ENCODE measurements around the gene ABCA1. TPM values are rescaled to one million over a fixed set of nuclear protein-coding genes. Genes with fewer than 3 reads are reported as not detected.
A peak's percentile ranks its signal among the peaks of the same experiment; 100 is the strongest.

ABCA1 gene
- polyA plus RNA-seq, 3 donors, result 2.0 to 5.1 (median 2.7) TPM

- WGBS (ENCODE audit: insufficient coverage), result 100% methylated on average over 1 of the region's 3 CpGs
- TF ChIP-seq, protein P1, sequence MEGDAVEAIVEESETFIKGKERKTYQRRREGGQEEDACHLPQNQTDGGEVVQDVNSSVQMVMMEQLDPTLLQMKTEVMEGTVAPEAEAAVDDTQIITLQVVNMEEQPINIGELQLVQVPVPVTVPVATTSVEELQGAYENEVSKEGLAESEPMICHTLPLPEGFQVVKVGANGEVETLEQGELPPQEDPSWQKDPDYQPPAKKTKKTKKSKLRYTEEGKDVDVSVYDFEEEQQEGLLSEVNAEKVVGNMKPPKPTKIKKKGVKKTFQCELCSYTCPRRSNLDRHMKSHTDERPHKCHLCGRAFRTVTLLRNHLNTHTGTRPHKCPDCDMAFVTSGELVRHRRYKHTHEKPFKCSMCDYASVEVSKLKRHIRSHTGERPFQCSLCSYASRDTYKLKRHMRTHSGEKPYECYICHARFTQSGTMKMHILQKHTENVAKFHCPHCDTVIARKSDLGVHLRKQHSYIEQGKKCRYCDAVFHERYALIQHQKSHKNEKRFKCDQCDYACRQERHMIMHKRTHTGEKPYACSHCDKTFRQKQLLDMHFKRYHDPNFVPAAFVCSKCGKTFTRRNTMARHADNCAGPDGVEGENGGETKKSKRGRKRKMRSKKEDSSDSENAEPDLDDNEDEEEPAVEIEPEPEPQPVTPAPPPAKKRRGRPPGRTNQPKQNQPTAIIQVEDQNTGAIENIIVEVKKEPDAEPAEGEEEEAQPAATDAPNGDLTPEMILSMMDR (IDR thresholded peaks at IDR 0.05), result no peak
- no peak overlapping the region for H3K4me3 ChIP-seq (replicated peaks in 1 of 3; ENCODE audit: low read depth in 2 of 3, low read length in 3 of 3)
- no peak overlapping the region for H3K27ac ChIP-seq (ENCODE audit: low read depth in 1 of 2, low read length in 2 of 2)
- no peaks in the 10 kb centered on the region for H3K9me3 ChIP-seq (replicated peaks in 1 of 2; ENCODE audit: control insufficient read depth in 1 of 2, insufficient read depth in 1 of 2, low read length in 2 of 2)
- peaks cover 22 to 27% of the 10 kb centered on the region in 2 donors for H3K4me1 ChIP-seq (ENCODE audit: control insufficient read depth in 1 of 2, insufficient read depth in 2 of 2, low read length in 2 of 2)
- Mint-ChIP-seq H3K4me1 (peaks cover 25% of the 10 kb centered on the region), H3K27me3 (ENCODE audit: low read depth in 3 of 3) (peaks cover 0 to 4% (median 2%) of the 10 kb centered on the region in 3 donors), H3K27ac (no peak overlapping the region), H3K36me3 (no peaks in the 10 kb centered on the region), H3K9me3 (no peaks in the 10 kb centered on the region), H3K4me3 (no peak overlapping the region)
- H3K36me3 ChIP-seq (replicated peaks in 1 of 2; ENCODE audit: control insufficient read depth in 1 of 2, insufficient read depth in 2 of 2, low read length in 2 of 2), result no peaks in the 10 kb centered on the region
- DNase-seq, result no peak
- H3K4me2 ChIP-seq (replicated peaks; ENCODE audit: extremely low read depth, low read length, poor library complexity, severe bottlenecking), result no peak overlapping the region
- H3K9ac ChIP-seq (ENCODE audit: insufficient read depth, low read length, poor library complexity, severe bottlenecking), result no peak overlapping the region
- no peaks in the 10 kb centered on the region for H3K79me2 ChIP-seq (ENCODE audit: insufficient read depth, low read length)
- no peaks in the 10 kb centered on the region for H4K20me1 ChIP-seq (ENCODE audit: insufficient read depth, low read length)
- no peak overlapping the region for H2AFZ ChIP-seq (ENCODE audit: insufficient read depth, low read depth, low read length, poor library complexity, severe bottlenecking)
- no peaks in the 10 kb centered on the region for H3K27me3 ChIP-seq (ENCODE audit: control insufficient read depth in 2 of 2, insufficient read depth in 2 of 2, low read length in 2 of 2)
- intact Hi-C loops (cut with micrococcal nuclease), result no loop called here
Measured at GRCh38 chr9:104971511-104971910, 43.6 kb upstream of the ABCA1 start.

DNA sequence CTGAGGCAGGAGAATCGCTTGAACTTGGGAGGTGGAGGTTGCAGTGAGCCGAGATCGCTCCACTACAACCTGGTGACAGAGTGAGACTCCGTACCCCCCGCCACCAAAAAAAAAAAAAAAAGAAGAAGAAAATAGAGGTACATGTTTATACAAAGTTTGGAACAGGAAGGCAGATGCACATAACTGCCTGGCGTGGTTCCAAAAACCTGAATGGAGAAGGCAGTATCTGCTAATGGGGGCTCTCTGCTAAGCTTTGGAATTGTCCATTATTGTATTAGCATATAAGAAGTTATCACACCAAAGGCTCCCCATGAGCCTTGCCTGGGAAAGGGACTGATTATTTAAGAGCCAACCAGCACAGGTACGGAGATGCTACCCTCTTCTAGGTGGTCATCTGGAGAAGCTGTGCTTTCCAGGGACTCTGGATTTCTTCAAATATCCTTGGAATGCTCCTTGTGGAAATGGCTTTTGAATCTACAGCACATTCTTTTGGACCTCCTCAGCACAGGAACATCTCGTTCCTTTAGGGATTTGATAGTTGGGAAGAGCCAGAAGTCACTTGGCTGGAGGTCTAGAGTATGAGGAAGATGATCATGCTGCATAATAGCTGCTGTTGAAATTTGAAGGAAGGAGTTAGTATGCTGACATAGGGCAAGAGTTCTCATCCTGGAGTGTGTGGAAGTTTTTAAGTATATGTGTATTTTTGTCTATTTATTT, 42.5 kb upstream of the ABCA1 start:
- Mint-ChIP-seq H3K4me1 (peaks cover 18% of the 10 kb centered on the region), H3K9me3 (no peaks in the 10 kb centered on the region), H3K4me3 (no peak overlapping the region), H3K27me3 (ENCODE audit: low read depth in 3 of 3) (peaks cover 0 to 2% (median 2%) of the 10 kb centered on the region in 3 donors), H3K27ac (peak overlapping the region in 1 of 7 donors; percentile 11), H3K36me3 (no peaks in the 10 kb centered on the region)
- Histone ChIP-seq H3K9me3 (replicated peaks in 1 of 2; ENCODE audit: control insufficient read depth in 1 of 2, insufficient read depth in 1 of 2, low read length in 2 of 2) (no peaks in the 10 kb centered on the region), H3K9ac (ENCODE audit: insufficient read depth, low read length, poor library complexity, severe bottlenecking) (no peak overlapping the region), H3K79me2 (ENCODE audit: insufficient read depth, low read length) (no peaks in the 10 kb centered on the region), H4K20me1 (ENCODE audit: insufficient read depth, low read length) (no peaks in the 10 kb centered on the region), H3K4me2 (replicated peaks; ENCODE audit: extremely low read depth, low read length, poor library complexity, severe bottlenecking) (no peak overlapping the region), H3K4me1 (ENCODE audit: control insufficient read depth in 1 of 2, insufficient read depth in 2 of 2, low read length in 2 of 2) (peaks cover 20 to 22% of the 10 kb centered on the region in 2 donors), H3K4me3 (replicated peaks in 1 of 3; ENCODE audit: low read depth in 2 of 3, low read length in 3 of 3) (no peak overlapping the region), H3K27ac (ENCODE audit: low read depth in 1 of 2, low read length in 2 of 2) (no peak overlapping the region), H3K36me3 (replicated peaks in 1 of 2; ENCODE audit: control insufficient read depth in 1 of 2, insufficient read depth in 2 of 2, low read length in 2 of 2) (no peaks in the 10 kb centered on the region), H3K27me3 (ENCODE audit: control insufficient read depth in 2 of 2, insufficient read depth in 2 of 2, low read length in 2 of 2) (no peaks in the 10 kb centered on the region), H2AFZ (ENCODE audit: insufficient read depth, low read depth, low read length, poor library complexity, severe bottlenecking) (no peak overlapping the region)
- WGBS (ENCODE audit: insufficient coverage), result 100% methylated on average over 2 of the region's 8 CpGs
- intact Hi-C loops (cut with micrococcal nuclease), result no loop called here
- DNase-seq, result no peak
- TF ChIP-seq, protein P1 (IDR thresholded peaks at IDR 0.05), result no peak

Measured in CD14-positive monocyte (primary cell).